Skin of body (tissue), 2 donors: ENCODE measurements around the gene SYTL3. TPM values are rescaled to one million over a fixed set of nuclear protein-coding genes. Genes with fewer than 3 reads are reported as not detected.

ENCODE experiments used
- DNase-seq: peaks from one replicate; lab custom pipeline; 2025; lab: John Stamatoyannopoulos, UW
- total RNA-seq: library from RNA; depleted of rRNA; stranded (reverse); fragments of >200 nt; gene quantifications from one replicate; pipeline ENCODE4 v1.2.3, GENCODE V29; 2014

SYTL3 gene
- total RNA-seq, 1 donor from 2014 or later: 2.7 TPM

GRCh38 chr6:158758941-158759479 lies 109.2 kb downstream of the SYTL3 start:
- DNase-seq: no peak

GRCh38 chr6:158759966-158760617 lies 110.2 kb downstream of the SYTL3 start:
- no peak for DNase-seq

- no peak for DNase-seq
These were observed 110.9 kb downstream of the SYTL3 start for GRCh38 chr6:158760618-158761250.

GRCh38 chr6:158761746-158762145 lies 111.9 kb downstream of the SYTL3 start:
- no peak for DNase-seq

GRCh38 chr6:158762787-158763433 lies 113.1 kb downstream of the SYTL3 start:
- no peak for DNase-seq

GRCh38 chr6:158763434-158764182 lies 113.8 kb downstream of the SYTL3 start:
- no peak for DNase-seq

- no peak for DNase-seq
These were observed 114.5 kb downstream of the SYTL3 start for GRCh38 chr6:158764183-158764849.

- no peak for DNase-seq
These were observed 115.1 kb downstream of the SYTL3 start for GRCh38 chr6:158764926-158765325.

GRCh38 chr6:158765499-158766068 lies 115.7 kb downstream of the SYTL3 start:
- no peak for DNase-seq

- no peak for DNase-seq
These were observed 117.0 kb downstream of the SYTL3 start for GRCh38 chr6:158766621-158767455.

- DNase-seq: no peak
These were observed 117.9 kb downstream of the SYTL3 start for GRCh38 chr6:158767709-158768108.

GRCh38 chr6:158768436-158768835 lies 118.6 kb downstream of the SYTL3 start:
- DNase-seq: no peak

GRCh38 chr6:158769234-158769770 lies 119.4 kb downstream of the SYTL3 start:
- DNase-seq: no peak

GRCh38 chr6:158769771-158770432 lies 120.0 kb downstream of the SYTL3 start:
- no peak for DNase-seq

- DNase-seq: no peak
These were observed 120.9 kb downstream of the SYTL3 start for GRCh38 chr6:158770533-158771330.

- no peak for DNase-seq
These were observed 121.7 kb downstream of the SYTL3 start for GRCh38 chr6:158771399-158772152.

- no peak for DNase-seq
These were observed 122.3 kb downstream of the SYTL3 start for GRCh38 chr6:158772172-158772571.
